ENCODE results near the gene GPR85. TPM values are rescaled to one million over a fixed set of nuclear protein-coding genes. Genes with fewer than 3 reads are reported as not detected.

GPR85 gene
- total RNA-seq, 4 donors from 2014 or later, result 0.24 to 2.3 (median 0.71) TPM

GRCh38 chr7:113093561-113093960 lies 6.9 kb upstream of the GPR85 start:
- no peak overlapping the region for H3K4me3 ChIP-seq (replicated peaks in 1 of 3)
- H3K9me3 ChIP-seq, result no peaks in the 10 kb centered on the region
- DNase-seq, result no peak
- no peak overlapping the region for H3K27ac ChIP-seq
- TF ChIP-seq CTCF (IDR thresholded peaks at IDR 0.05) (no peak), POLR2A (IDR thresholded peaks at IDR 0.05) (no peak)
- intact Hi-C loops (cut with DNase I), result no loop called here
- WGBS, 2 donors, result 81 to 91% methylated on average over 1 of the region's 1 CpG
- H3K27me3 ChIP-seq, result no peaks in the 10 kb centered on the region
- H3K4me1 ChIP-seq, result no peaks in the 10 kb centered on the region
- H3K36me3 ChIP-seq, result no peaks in the 10 kb centered on the region

- DNase-seq, result no peak
- no peaks in the 10 kb centered on the region for H3K4me1 ChIP-seq
- H3K27ac ChIP-seq, result no peak overlapping the region
- intact Hi-C loops (cut with DNase I), result no loop called here
- H3K4me3 ChIP-seq (replicated peaks in 1 of 3), result no peak overlapping the region
- H3K9me3 ChIP-seq, result no peaks in the 10 kb centered on the region
- no peak for TF ChIP-seq CTCF (IDR thresholded peaks at IDR 0.05)
- no peak for TF ChIP-seq POLR2A (IDR thresholded peaks at IDR 0.05)
- no peaks in the 10 kb centered on the region for H3K36me3 ChIP-seq
- H3K27me3 ChIP-seq, result no peaks in the 10 kb centered on the region
- 90 to 96% methylated on average over 1 of the region's 1 CpG for WGBS, 2 donors
These were observed 6.1 kb upstream of the GPR85 start for GRCh38 chr7:113092762-113093161.

DNA sequence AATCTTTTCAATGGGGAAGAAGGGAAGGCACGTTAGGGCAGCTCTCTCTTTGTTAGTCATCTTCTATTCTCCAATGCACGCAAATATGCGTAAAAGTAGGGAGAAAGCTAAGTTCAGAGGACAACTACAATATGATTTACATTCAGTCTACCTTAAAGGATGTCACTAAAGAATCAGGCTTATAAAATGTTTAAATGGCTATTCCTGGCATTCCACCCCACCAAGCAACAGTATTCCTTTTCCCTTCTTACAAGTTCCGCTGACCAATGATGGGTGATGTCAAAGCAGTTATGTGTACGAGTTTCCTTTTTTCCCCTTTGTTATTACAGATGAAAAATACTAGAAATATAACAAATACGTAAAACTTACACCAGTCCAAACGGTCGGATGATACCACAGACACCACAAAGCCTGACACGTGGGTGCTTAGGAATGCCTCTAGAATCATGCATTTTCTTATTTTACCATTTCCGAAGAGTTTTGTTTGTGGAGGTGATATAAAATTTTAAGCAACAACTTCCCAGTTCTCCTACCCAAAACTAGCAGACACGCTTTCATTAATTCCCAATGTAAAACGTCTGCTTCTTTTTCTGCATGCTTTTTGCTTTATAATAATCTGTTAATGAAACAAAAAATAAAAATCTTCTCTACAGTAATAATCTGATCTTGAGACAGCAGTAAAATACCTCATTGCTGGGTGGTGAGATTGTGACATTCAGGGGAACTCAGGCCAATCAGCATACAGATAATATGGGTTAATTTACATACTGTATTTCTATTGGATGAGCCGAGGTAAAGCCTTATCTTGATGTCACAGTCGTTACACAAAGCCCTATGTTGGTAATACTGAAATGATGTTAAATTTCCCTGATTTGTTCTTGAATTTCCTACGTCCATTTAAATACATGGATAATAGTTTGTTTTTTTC lies 708 bp upstream of the GPR85 start:
- WGBS, 2 donors, result 65 to 74% methylated on average over 15 of the region's 15 CpGs
- Histone ChIP-seq H3K4me3 (replicated peaks in 1 of 3) (no peak overlapping the region), H3K36me3 (no peaks in the 10 kb centered on the region), H3K4me1 (peaks cover 0 to 4% of the 10 kb centered on the region in 2 donors), H3K27ac (no peak overlapping the region), H3K27me3 (no peaks in the 10 kb centered on the region), H3K9me3 (no peaks in the 10 kb centered on the region)
- TF ChIP-seq POLR2A (IDR thresholded peaks at IDR 0.05) (no peak), CTCF (IDR thresholded peaks at IDR 0.05) (no peak)
- intact Hi-C loops (cut with DNase I), result no loop called here
- DNase-seq, result no peak

GRCh38 chr7:113085781-113086390 lies 741 bp downstream of the GPR85 start:
- WGBS, 2 donors, result 18 to 35% methylated on average over 16 of the region's 16 CpGs
- DNase-seq, result no peak
- Histone ChIP-seq H3K36me3 (no peaks in the 10 kb centered on the region), H3K4me3 (replicated peaks in 1 of 3) (no peak overlapping the region), H3K4me1 (peaks cover 0 to 4% of the 10 kb centered on the region in 2 donors), H3K9me3 (no peaks in the 10 kb centered on the region), H3K27ac (no peak overlapping the region), H3K27me3 (no peaks in the 10 kb centered on the region)
- intact Hi-C loops (cut with DNase I), result no loop called here
- TF ChIP-seq POLR2A (IDR thresholded peaks at IDR 0.05) (no peak), CTCF (IDR thresholded peaks at IDR 0.05) (no peak)
